T-cell (primary cell): ENCODE data around the gene FRRS1L. TPM values are rescaled to one million over a fixed set of nuclear protein-coding genes. Genes with fewer than 3 reads are reported as not detected.

Experiments used
- ATAC-seq, 4 experiments: fragments of 200-7000 bp in 3 of 4; fragments of 150-1000 bp in 1 of 4; cut with Tn5 transposase; replicated peaks in 1 of 4; 1 replicate in 3 of 4; 2 replicates in 1 of 4; pipeline ENCODE4 v1.10.0; 2021; ENCODE audit warnings: moderate library complexity in 3 of 4, mild to moderate bottlenecking in 2 of 4, moderate number of reproducible peaks in 1 of 4
- CTCF ChIA-PET, 2 donors: fragments of 300-600 bp; sonication (Branson Sonifier 250); formaldehyde crosslinking; loops; one replicate each; lab custom pipeline; 2022; ENCODE audit warnings: antibody characterized with exemption in 2 of 2; lab: Charles Lee
- POLR2A ChIA-PET, 2 donors: fragments of 300-600 bp; sonication (Branson Sonifier 250); formaldehyde crosslinking; loops; one replicate each; lab custom pipeline; 2022; ENCODE audit warnings: antibody characterized with exemption in 2 of 2; lab: Charles Lee
- DNase-seq, 35 experiments: peaks; one replicate each; pipeline versions ENCODE4 v3.0.0 to v3.0.0-alpha.2; 2013 to 2023
- H3K27ac ChIP-seq: one replicate; pipeline ENCODE4 v1.5.1; 2013; ENCODE audit warnings: low read length
- H3K27me3 ChIP-seq, 2 experiments: replicated peaks in 1 of 2; 1 replicate in 1 of 2; 2 replicates in 1 of 2; pipeline versions ENCODE4 v1.6.1 to v1.7.0; 2013; ENCODE audit warnings: low read length in 1 of 2, mixed read lengths in 1 of 2; ENCODE audit not compliant: control insufficient read depth in 2 of 2, insufficient read depth in 2 of 2; ENCODE audit errors: extremely low read depth in 1 of 2
- H3K36me3 ChIP-seq, 2 donors: 1 replicate in 1 of 2; 2 replicates in 1 of 2; pipeline versions ENCODE4 v1.6.1 to v1.7.0; 2013; ENCODE audit warnings: low read length in 1 of 2; ENCODE audit not compliant: control insufficient read depth in 2 of 2, insufficient read depth in 1 of 2; ENCODE audit errors: extremely low read depth in 1 of 2
- H3K4me1 ChIP-seq, 2 experiments: 1 replicate in 1 of 2; 2 replicates in 1 of 2; pipeline versions ENCODE4 v1.6.1 to v1.7.0; 2013; ENCODE audit warnings: low read length in 2 of 2, mixed read lengths in 1 of 2; ENCODE audit not compliant: insufficient read depth in 2 of 2, control insufficient read depth in 1 of 2; ENCODE audit errors: extremely low read depth in 1 of 2
- H3K4me3 ChIP-seq, 2 donors: 1 replicate in 1 of 2; 2 replicates in 1 of 2; pipeline versions ENCODE4 v1.5.1 to v1.7.0; 2013; ENCODE audit warnings: mild to moderate bottlenecking in 2 of 2, low read length in 1 of 2, moderate library complexity in 1 of 2; ENCODE audit not compliant: control insufficient read depth in 1 of 2; ENCODE audit errors: extremely low read depth in 1 of 2
- H3K9me3 ChIP-seq: 2 replicates; pipeline ENCODE4 v1.7.0; 2013
- H3K27ac Mint-ChIP-seq, 2 donors: one replicate each; pipeline ENCODE4 v1.8.0; 2020 to 2021; ENCODE audit warnings: mild to moderate bottlenecking in 2 of 2, mixed read lengths in 2 of 2
- H3K27me3 Mint-ChIP-seq, 2 donors: one replicate each; pipeline ENCODE4 v1.8.0; 2021 to 2022; ENCODE audit warnings: mixed read lengths in 2 of 2
- H3K36me3 Mint-ChIP-seq: one replicate; pipeline ENCODE4 v1.8.0; 2021; ENCODE audit warnings: mixed read lengths
- H3K4me1 Mint-ChIP-seq, 3 donors: one replicate each; pipeline ENCODE4 v1.8.0; 2020 to 2022; ENCODE audit warnings: mixed read lengths in 3 of 3, mild to moderate bottlenecking in 1 of 3
- H3K4me3 Mint-ChIP-seq, 3 donors: one replicate each; pipeline ENCODE4 v1.8.0; 2020 to 2022; ENCODE audit warnings: mild to moderate bottlenecking in 3 of 3, mixed read lengths in 3 of 3, moderate library complexity in 3 of 3
- H3K9me3 Mint-ChIP-seq, 3 donors: one replicate each; pipeline ENCODE4 v1.8.0; 2020 to 2022; ENCODE audit warnings: mixed read lengths in 3 of 3
- WGBS: methylation state at CpG from one replicate; pipeline ENCODE4 v1.1.5; 2013; ENCODE audit warnings: missing lambda C conversion rate; ENCODE audit not compliant: insufficient coverage; 5-methylcytosine and 5-hydroxymethylcytosine counted together
- total RNA-seq, 35 experiments: library from RNA in 6 of 35; stranded (reverse) in 6 of 35; fragments of 120-200 nt in 1 of 35; gene quantifications; one replicate each; pipeline versions ENCODE4 v1.2.1 to v1.2.4 and lab custom pipeline; 2013 to 2026

The FRRS1L gene
- total RNA-seq, 5 donors from 2014 or later (not counting 1 experiment from before 2014, with no cell fraction given): 0.03 TPM; not detected in 4

GRCh38 chr9:109190151-109190550, 23.1 kb upstream of the FRRS1L start:
- Mint-ChIP-seq H3K9me3 (no peaks in the 10 kb centered on the region), H3K4me3 (no peak overlapping the region), H3K27ac (no peak overlapping the region), H3K4me1 (no peaks in the 10 kb centered on the region), H3K36me3 (no peaks in the 10 kb centered on the region), H3K27me3 (peaks cover 2 to 4% of the 10 kb centered on the region in 2 donors)
- POLR2A ChIA-PET: no interaction called here
- DNase-seq: no peak
- CTCF ChIA-PET: no interaction called here
- H3K4me3 ChIP-seq: no peak overlapping the region
- H3K27me3 ChIP-seq: peaks cover 0 to 6% of the 10 kb centered on the region in 2 experiments
- H3K4me1 ChIP-seq: no peaks in the 10 kb centered on the region
- no CpG with 5 or more reads among the region's 1 CpG for WGBS
- ATAC-seq: no peak
- no peaks in the 10 kb centered on the region for H3K9me3 ChIP-seq
- no peaks in the 10 kb centered on the region for H3K36me3 ChIP-seq
- H3K27ac ChIP-seq: no peak overlapping the region

- Histone ChIP-seq H3K4me1 (no peaks in the 10 kb centered on the region), H3K9me3 (no peaks in the 10 kb centered on the region), H3K36me3 (no peaks in the 10 kb centered on the region), H3K4me3 (no peak overlapping the region), H3K27me3 (peaks cover 0 to 9% of the 10 kb centered on the region in 2 experiments), H3K27ac (no peak overlapping the region)
- Mint-ChIP-seq H3K4me1 (peaks cover 0 to 2% (median under 1%) of the 10 kb centered on the region in 3 donors), H3K9me3 (no peaks in the 10 kb centered on the region), H3K4me3 (no peak overlapping the region), H3K36me3 (no peaks in the 10 kb centered on the region), H3K27ac (no peak overlapping the region), H3K27me3 (peaks cover 2 to 4% of the 10 kb centered on the region in 2 donors)
- 95% methylated on average over 3 of the region's 9 CpGs for WGBS
- ChIA-PET POLR2A (no interaction called here), CTCF (no interaction called here)
- no peak for DNase-seq
- no peak for ATAC-seq
Measured at GRCh38 chr9:109186857-109187520, 19.9 kb upstream of the FRRS1L start.

GRCh38 chr9:109182940-109183798, 16.1 kb upstream of the FRRS1L start:
- Mint-ChIP-seq H3K4me3 (no peak overlapping the region), H3K9me3 (no peaks in the 10 kb centered on the region), H3K27me3 (peaks cover 2 to 4% of the 10 kb centered on the region in 2 donors), H3K36me3 (no peaks in the 10 kb centered on the region), H3K27ac (no peak overlapping the region), H3K4me1 (peaks cover 12 to 18% (median 13%) of the 10 kb centered on the region in 3 donors)
- Histone ChIP-seq H3K4me3 (no peak overlapping the region), H3K9me3 (no peaks in the 10 kb centered on the region), H3K36me3 (no peaks in the 10 kb centered on the region), H3K4me1 (peaks cover 6 to 13% of the 10 kb centered on the region in 2 experiments), H3K27ac (no peak overlapping the region), H3K27me3 (peaks cover 0 to 13% of the 10 kb centered on the region in 2 experiments)
- CTCF ChIA-PET: no interaction called here
- POLR2A ChIA-PET: no interaction called here
- WGBS: 54% methylated on average over 7 of the region's 13 CpGs
- no peak for ATAC-seq
- DNase-seq: no peak

- ChIA-PET POLR2A (no interaction called here), CTCF (no interaction called here)
- H3K27me3 Mint-ChIP-seq: peaks cover 2 to 4% of the 10 kb centered on the region in 2 donors
- no peak overlapping the region for H3K4me3 Mint-ChIP-seq
- H3K36me3 Mint-ChIP-seq: no peaks in the 10 kb centered on the region
- Histone ChIP-seq H3K36me3 (no peaks in the 10 kb centered on the region), H3K4me1 (peaks cover 6 to 13% of the 10 kb centered on the region in 2 experiments), H3K9me3 (no peaks in the 10 kb centered on the region), H3K27me3 (peaks cover 0 to 13% of the 10 kb centered on the region in 2 experiments), H3K4me3 (no peak overlapping the region), H3K27ac (no peak overlapping the region)
- DNase-seq: no peak
- WGBS: 93% methylated on average over 3 of the region's 9 CpGs
- H3K9me3 Mint-ChIP-seq: no peaks in the 10 kb centered on the region
- ATAC-seq: no peak
- peaks cover 12 to 18% (median 13%) of the 10 kb centered on the region in 3 donors for H3K4me1 Mint-ChIP-seq
- no peak overlapping the region for H3K27ac Mint-ChIP-seq
Measured at GRCh38 chr9:109182550-109182939, 15.5 kb upstream of the FRRS1L start.

- CTCF ChIA-PET: interaction anchor here in 1 of 2 donors (0.6 kb wide), 1 partner anchor 30 kb away, joined by 3 read pairs; no protein-coding TSS in a partner anchor
- Histone ChIP-seq H3K4me1 (peaks cover 6 to 13% of the 10 kb centered on the region in 2 experiments), H3K9me3 (no peaks in the 10 kb centered on the region), H3K27ac (no peak overlapping the region), H3K36me3 (no peaks in the 10 kb centered on the region), H3K4me3 (no peak overlapping the region), H3K27me3 (peaks cover 0 to 13% of the 10 kb centered on the region in 2 experiments)
- DNase-seq (peak in 10 of 35 experiments; percentile 0 to 39 (median 7)), ATAC-seq (peak; percentile 51 to 93 (median 70))
- POLR2A ChIA-PET: no interaction called here
- peaks cover 0 to 2% of the 10 kb centered on the region in 2 donors for H3K27me3 Mint-ChIP-seq
- no peaks in the 10 kb centered on the region for H3K9me3 Mint-ChIP-seq
- H3K36me3 Mint-ChIP-seq: no peaks in the 10 kb centered on the region
- no peak overlapping the region for H3K4me3 Mint-ChIP-seq
- no CpG with 5 or more reads among the region's 1 CpG for WGBS
- peak overlapping the region in 1 of 2 donors; percentile 48 for H3K27ac Mint-ChIP-seq
- H3K4me1 Mint-ChIP-seq: peaks cover 12 to 18% (median 13%) of the 10 kb centered on the region in 3 donors
Measured at GRCh38 chr9:109181284-109181683, 14.2 kb upstream of the FRRS1L start.

GRCh38 chr9:109179801-109180523, 12.9 kb upstream of the FRRS1L start:
- Histone ChIP-seq H3K27ac (no peak overlapping the region), H3K27me3 (peaks cover 0 to 10% of the 10 kb centered on the region in 2 experiments), H3K4me3 (no peak overlapping the region), H3K36me3 (no peaks in the 10 kb centered on the region), H3K9me3 (no peaks in the 10 kb centered on the region), H3K4me1 (peaks cover 6 to 13% of the 10 kb centered on the region in 2 experiments)
- DNase-seq (no peak), ATAC-seq (no peak)
- ChIA-PET CTCF (no interaction called here), POLR2A (no interaction called here)
- Mint-ChIP-seq H3K4me3 (no peak overlapping the region), H3K36me3 (no peaks in the 10 kb centered on the region), H3K27ac (no peak overlapping the region), H3K9me3 (no peaks in the 10 kb centered on the region), H3K4me1 (peaks cover 12 to 18% (median 13%) of the 10 kb centered on the region in 3 donors), H3K27me3 (no peaks in the 10 kb centered on the region)
- WGBS: 81% methylated on average over 8 of the region's 9 CpGs
